Smooth muscle cell (in vitro differentiated cells): ENCODE measurements around the gene HOXC10. TPM values are rescaled to one million over a fixed set of nuclear protein-coding genes. Genes with fewer than 3 reads are reported as not detected.

Experiments used
- DNase-seq: peaks from one replicate; lab custom pipeline; 2025; ENCODE audit not compliant: unreplicated experiment; lab: John Stamatoyannopoulos, UW
- H2AFZ ChIP-seq: fragments of 200-600 bp; sonication (generic); 2 replicates; pipeline ENCODE4 v1.6.0; 2016; ENCODE audit warnings: antibody characterized with exemption, low read depth, mild to moderate bottlenecking
- H3F3A ChIP-seq: fragments of 200-600 bp; sonication (generic); 2 replicates; pipeline ENCODE4 v1.6.0; 2017; ENCODE audit warnings: antibody characterized with exemption, low read depth
- H3K27ac ChIP-seq: fragments of 200-600 bp; sonication (generic); 2 replicates; pipeline ENCODE4 v1.5.1; 2016; ENCODE audit warnings: low read depth, mild to moderate bottlenecking
- H3K27me3 ChIP-seq: fragments of 200-600 bp; sonication (generic); 2 replicates; pipeline ENCODE4 v1.6.1; 2016; ENCODE audit warnings: low read depth, mild to moderate bottlenecking
- H3K36me3 ChIP-seq: fragments of 200-600 bp; sonication (generic); 2 replicates; pipeline ENCODE4 v1.5.1; 2016; ENCODE audit warnings: low read depth
- H3K4me1 ChIP-seq: fragments of 200-600 bp; sonication (generic); 2 replicates; pipeline ENCODE4 v1.5.1; 2016; ENCODE audit warnings: low read depth
- H3K4me2 ChIP-seq: fragments of 200-600 bp; sonication (generic); 2 replicates; pipeline ENCODE4 v1.6.0; 2016; ENCODE audit warnings: mild to moderate bottlenecking
- H3K4me3 ChIP-seq: fragments of 200-600 bp; sonication (generic); 2 replicates; pipeline ENCODE4 v1.5.1; 2016; ENCODE audit warnings: mild to moderate bottlenecking
- H3K79me2 ChIP-seq: fragments of 200-600 bp; sonication (generic); 2 replicates; pipeline ENCODE4 v1.6.0; 2016; ENCODE audit warnings: low read depth, mild to moderate bottlenecking
- H3K9ac ChIP-seq: fragments of 200-600 bp; sonication (generic); 2 replicates; pipeline ENCODE4 v1.6.0; 2016; ENCODE audit warnings: low read depth
- H3K9me3 ChIP-seq: fragments of 200-600 bp; sonication (generic); replicated peaks from 2 replicates; pipeline ENCODE4 v1.5.1; 2016; ENCODE audit warnings: low read depth
- H4K20me1 ChIP-seq: fragments of 200-600 bp; sonication (generic); 2 replicates; pipeline ENCODE4 v1.6.0; 2016; ENCODE audit warnings: low read depth
- WGBS: methylation state at CpG from one replicate; pipeline ENCODE4 v1.1.7; 2016; ENCODE audit warnings: low lambda C conversion rate; 5-methylcytosine and 5-hydroxymethylcytosine counted together
- polyA plus RNA-seq: library from polyadenylated mRNA; unstranded; fragments of >200 nt; fragmentation: Nextera tagmentation; extraction: Ambion mirVana; gene quantifications from 2 replicates; pipeline ENCODE4 v1.2.1, GENCODE V29; 2016
- total RNA-seq: library from RNA; depleted of rRNA; stranded (reverse); fragments of >200 nt; gene quantifications from 2 replicates; pipeline ENCODE4 v1.2.3, GENCODE V29; 2014
- TF ChIP-seq, protein P1 (sequence below): fragments of 200-600 bp; sonication (generic); IDR thresholded peaks from 2 replicates; pipeline ENCODE4 v1.5.1; 2017; ENCODE audit warnings: borderline replicate concordance, mild to moderate bottlenecking, antibody characterized with exemption; ENCODE audit not compliant: insufficient read depth, poor library complexity, severe bottlenecking

HOXC10 gene
- total and polyA plus RNA-seq, 2 experiments from 2014 or later, result 0.66 TPM; not detected in 1

DNA sequence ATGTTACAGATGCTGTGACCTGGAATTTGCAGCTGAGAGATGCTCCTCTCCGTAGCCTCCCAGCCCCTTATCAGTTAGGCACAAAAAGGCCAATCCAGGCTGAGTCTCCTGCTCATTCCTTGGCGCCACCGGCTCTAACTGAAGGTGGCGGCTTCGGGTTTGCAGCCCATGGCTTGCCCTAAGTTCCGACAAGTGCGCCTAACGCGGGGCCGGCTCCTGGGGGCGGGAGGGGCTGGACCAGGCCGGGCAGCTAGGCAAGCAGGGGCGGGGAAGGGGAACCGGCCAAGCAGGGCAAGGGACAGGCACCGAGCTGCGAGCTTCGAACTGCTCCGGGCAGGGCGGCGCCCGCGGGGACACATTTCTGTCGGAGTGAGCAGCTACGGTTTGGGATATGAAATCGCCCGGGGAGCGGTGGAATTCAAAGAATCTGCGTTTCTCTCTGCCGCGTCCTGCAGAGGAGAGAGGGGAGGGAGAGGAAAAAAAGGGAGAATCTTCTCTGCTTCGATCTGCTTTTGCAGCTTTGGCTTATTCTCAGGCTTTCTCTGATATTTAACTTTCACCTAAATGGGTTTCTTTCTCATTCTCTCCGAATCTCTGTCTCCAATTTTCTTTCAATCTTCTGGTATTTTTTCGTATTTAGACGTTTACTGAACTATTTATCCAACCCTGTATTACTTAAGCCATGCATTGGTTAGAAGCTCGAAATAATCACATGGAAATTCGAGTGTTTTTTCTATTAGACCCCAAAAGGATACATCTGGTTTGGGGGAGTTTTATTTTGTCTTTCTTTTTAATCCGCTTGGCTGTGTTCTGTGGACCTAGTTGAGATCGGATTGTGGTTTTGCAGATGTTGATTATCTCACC lies 31.8 kb upstream of the HOXC10 start:
- Histone ChIP-seq H3K27me3 (peaks cover 100% of the 10 kb centered on the region), H3F3A (peaks cover 4% of the 10 kb centered on the region), H3K27ac (no peak overlapping the region), H3K9ac (no peak overlapping the region), H3K36me3 (no peaks in the 10 kb centered on the region), H3K4me2 (peak overlapping the region; percentile 18), H4K20me1 (no peaks in the 10 kb centered on the region), H3K9me3 (no peaks in the 10 kb centered on the region), H3K4me1 (no peaks in the 10 kb centered on the region), H2AFZ (no peak overlapping the region), H3K79me2 (no peaks in the 10 kb centered on the region), H3K4me3 (no peak overlapping the region)
- TF ChIP-seq, protein P1, sequence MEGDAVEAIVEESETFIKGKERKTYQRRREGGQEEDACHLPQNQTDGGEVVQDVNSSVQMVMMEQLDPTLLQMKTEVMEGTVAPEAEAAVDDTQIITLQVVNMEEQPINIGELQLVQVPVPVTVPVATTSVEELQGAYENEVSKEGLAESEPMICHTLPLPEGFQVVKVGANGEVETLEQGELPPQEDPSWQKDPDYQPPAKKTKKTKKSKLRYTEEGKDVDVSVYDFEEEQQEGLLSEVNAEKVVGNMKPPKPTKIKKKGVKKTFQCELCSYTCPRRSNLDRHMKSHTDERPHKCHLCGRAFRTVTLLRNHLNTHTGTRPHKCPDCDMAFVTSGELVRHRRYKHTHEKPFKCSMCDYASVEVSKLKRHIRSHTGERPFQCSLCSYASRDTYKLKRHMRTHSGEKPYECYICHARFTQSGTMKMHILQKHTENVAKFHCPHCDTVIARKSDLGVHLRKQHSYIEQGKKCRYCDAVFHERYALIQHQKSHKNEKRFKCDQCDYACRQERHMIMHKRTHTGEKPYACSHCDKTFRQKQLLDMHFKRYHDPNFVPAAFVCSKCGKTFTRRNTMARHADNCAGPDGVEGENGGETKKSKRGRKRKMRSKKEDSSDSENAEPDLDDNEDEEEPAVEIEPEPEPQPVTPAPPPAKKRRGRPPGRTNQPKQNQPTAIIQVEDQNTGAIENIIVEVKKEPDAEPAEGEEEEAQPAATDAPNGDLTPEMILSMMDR, result no peak
- 6% methylated on average over 37 of the region's 38 CpGs for WGBS
- DNase-seq, result no peak

DNA sequence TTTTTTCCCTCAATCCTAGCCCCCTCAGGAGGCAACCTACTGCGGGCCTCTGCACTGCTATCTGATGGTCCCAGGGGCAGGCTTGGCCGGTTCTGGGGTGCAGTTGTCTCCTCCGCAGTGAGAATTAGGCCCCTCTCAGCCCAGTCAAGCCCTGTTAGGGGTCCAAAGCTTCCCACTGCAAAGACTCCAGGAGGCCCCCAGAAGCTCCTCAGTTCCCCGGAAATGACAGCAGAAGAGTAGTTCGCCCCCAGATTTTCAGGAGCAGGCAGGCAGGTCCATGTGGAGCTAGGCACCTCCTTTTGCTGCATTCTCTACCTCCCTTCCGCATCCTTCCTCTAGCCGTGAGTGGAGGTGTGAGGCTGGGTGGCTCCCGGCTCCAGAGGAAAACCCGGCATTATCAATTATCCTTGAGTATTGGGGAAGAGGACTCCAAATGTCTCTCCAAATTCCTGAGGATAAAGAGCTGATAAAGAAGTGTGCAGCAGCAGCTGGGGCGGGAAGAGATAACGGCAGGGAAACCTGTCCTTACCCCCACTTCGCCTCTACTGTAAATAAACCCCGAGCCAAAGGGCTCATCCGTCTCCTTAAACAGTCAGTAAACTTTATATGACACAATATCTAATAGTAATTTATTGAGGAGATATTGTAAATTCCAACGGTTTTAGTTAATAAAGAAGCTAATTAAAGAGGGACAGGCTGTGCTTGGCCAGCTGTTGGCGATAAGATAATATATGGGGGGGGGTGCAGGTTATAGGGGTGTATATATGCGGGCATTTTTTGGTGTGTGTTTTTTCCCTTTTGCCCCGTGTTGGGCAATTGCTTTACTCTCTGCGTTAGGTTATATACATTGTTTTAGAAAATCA lies 30.9 kb upstream of the HOXC10 start:
- WGBS, result 21% methylated on average over 19 of the region's 19 CpGs
- Histone ChIP-seq H2AFZ (no peak overlapping the region), H3F3A (peaks cover 4% of the 10 kb centered on the region), H3K4me2 (no peak overlapping the region), H4K20me1 (no peaks in the 10 kb centered on the region), H3K4me1 (no peaks in the 10 kb centered on the region), H3K27me3 (peaks cover 100% of the 10 kb centered on the region), H3K79me2 (no peaks in the 10 kb centered on the region), H3K27ac (no peak overlapping the region), H3K36me3 (no peaks in the 10 kb centered on the region), H3K9me3 (no peaks in the 10 kb centered on the region), H3K4me3 (no peak overlapping the region), H3K9ac (no peak overlapping the region)
- TF ChIP-seq, protein P1, result no peak
- DNase-seq, result no peak

DNA sequence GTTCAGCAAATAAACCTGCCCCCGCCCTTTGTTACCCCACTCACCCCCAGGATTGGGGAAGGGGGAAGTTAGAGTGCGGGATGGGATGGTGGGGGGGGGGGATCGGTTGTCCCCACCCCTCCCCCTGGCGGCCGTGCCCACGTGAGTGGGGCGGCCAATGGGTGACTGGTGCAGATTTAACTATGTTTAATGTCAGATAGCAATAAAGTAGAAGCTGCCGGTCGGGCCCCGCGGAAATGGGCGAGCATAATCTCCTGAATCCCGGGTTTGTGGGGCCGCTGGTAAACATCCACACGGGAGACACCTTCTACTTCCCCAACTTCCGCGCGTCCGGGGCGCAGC lies 30.3 kb upstream of the HOXC10 start, which contains the start of gene HOXC12:
TSS of gene HOXC12 (plus strand) at position 210 of the 342 bp plus-strand sequence. CDS start at position 237, 27 bp downstream.
- TF ChIP-seq, protein P1, result no peak
- Histone ChIP-seq H4K20me1 (no peaks in the 10 kb centered on the region), H3K4me2 (no peak within 1 kb of the TSS), H3K4me1 (no peaks in the 10 kb centered on the region), H3F3A (peaks cover 4% of the 10 kb centered on the region), H3K79me2 (no peaks in the 10 kb centered on the region), H3K36me3 (no peaks in the 10 kb centered on the region), H3K9ac (no peak within 1 kb of the TSS), H3K4me3 (no peak within 1 kb of the TSS), H3K9me3 (no peaks in the 10 kb centered on the region), H3K27me3 (peaks cover 100% of the 10 kb centered on the region), H2AFZ (no peak within 1 kb of the TSS), H3K27ac (no peak within 1 kb of the TSS)
- no peak for DNase-seq
- WGBS, result 10% methylated on average over 18 of the region's 20 CpGs
